HG03139 (cell line): ENCODE data around the gene PTPMT1.
A peak's percentile ranks its signal among the peaks of the same experiment; 100 is the strongest.
"Not testable (repeated sequence)": the region's sequence is repeated elsewhere in the genome, so short reads cannot be mapped to it uniquely, and the experiment has no call there.

Source experiments
- ATAC-seq: cut with Tn5 transposase; IDR thresholded peaks from one replicate; pipeline ENCODE4 v1.9.1; 2021; ENCODE audit not compliant: unreplicated experiment

PTPMT1 gene

DNA sequence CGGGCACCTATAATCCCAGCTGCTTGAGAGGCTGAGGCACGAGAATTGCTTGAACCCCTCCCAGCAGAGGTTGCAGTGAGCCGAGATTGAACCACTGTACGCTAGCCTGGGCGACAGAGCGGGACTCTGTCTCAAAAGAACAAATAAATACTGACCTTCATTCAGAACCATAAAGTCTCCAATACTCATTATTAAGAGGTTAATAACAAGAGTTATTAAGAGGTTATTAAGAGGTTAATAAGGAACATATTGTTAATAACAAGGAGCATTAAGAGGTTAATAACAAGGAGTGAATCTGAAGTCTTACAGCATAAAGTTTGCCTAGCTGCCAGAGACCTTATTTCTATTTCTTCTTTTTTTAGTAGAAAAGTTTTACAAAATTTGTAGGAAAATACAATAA is 20.1 kb upstream of the PTPMT1 start:
- no peak for ATAC-seq

- ATAC-seq = not testable (repeated sequence)
Measured at GRCh38 chr11:47546274-47546673, 19.1 kb upstream of the PTPMT1 start.

DNA sequence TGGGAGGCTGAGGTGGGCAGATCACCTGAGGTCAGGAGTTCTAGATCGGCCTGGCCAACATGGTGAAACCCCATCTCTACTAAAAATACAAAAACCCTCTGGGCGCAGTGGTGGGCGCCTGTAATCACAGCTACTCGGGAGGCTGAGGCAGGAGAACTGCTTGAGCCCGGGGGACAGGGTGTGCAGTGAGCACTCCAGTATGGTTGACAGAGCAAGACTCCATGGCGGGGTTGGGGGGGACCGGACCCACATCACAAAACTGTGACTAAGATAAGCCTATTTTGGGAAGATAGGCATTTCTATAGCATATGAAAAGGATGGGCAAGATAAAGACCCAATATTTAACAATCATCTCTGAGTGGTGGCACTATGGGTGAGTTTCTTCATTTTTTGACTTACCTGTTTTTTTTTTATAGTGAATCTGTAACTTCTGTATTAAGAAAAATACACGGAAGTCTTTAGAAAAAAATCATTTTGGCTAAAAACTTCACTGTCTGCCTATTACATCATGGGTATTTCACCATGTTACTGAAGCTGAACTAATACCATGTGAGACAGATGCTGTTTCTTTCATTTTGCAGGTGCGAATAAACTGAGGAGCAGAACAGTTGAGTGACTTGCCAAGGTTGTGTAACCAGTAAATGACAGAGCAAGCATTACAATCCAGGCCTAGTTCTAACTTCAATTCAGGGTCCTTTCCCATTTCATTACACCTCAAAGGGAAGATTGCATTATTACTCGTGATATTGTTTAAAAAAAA is 14.9 kb upstream of the PTPMT1 start:
- ATAC-seq = no peak

DNA sequence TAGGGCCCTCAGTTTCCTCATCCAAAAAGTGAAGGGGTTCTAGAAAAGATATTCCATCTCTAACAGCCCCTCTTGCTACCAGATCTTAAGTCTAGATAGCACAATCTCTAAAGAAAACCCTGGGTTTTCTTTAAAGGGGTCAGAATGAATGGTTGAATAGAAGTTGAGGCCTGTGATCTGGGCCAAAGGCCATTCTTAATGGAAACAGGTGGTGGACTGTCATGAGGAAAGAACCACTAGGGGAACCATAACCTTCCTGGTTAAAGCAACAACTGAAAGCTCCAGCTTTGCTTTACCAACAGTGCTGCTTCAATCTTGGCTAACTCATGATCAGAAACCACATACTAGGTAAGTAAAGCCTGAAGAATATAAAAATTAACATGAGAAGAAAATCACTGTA is 14.3 kb upstream of the PTPMT1 start:
- no peak for ATAC-seq

DNA sequence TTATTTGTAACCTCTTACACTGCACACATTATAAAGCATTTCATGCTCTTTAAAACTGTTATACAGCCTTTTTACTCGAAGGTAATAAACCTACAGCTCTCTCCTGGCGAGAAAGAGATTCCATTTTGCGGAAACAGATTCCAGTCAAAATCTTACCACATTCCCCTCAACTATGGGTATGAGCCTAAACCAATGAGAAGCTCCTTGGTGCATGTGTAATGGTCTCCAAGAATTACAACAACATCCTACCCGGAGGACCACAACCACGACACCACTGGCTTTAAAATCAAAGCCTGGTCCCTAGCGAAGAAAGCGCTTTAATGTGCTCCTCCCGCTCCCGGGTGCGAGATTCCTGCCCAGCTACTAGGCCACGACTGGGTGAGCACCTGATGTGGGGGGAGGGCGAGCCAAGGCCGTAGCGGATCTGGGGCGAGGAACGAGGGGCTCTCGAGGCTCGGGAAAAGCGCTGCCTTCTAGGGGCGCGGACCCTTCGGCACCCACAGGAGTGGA is 13.3 kb upstream of the PTPMT1 start:
- no peak for ATAC-seq

DNA sequence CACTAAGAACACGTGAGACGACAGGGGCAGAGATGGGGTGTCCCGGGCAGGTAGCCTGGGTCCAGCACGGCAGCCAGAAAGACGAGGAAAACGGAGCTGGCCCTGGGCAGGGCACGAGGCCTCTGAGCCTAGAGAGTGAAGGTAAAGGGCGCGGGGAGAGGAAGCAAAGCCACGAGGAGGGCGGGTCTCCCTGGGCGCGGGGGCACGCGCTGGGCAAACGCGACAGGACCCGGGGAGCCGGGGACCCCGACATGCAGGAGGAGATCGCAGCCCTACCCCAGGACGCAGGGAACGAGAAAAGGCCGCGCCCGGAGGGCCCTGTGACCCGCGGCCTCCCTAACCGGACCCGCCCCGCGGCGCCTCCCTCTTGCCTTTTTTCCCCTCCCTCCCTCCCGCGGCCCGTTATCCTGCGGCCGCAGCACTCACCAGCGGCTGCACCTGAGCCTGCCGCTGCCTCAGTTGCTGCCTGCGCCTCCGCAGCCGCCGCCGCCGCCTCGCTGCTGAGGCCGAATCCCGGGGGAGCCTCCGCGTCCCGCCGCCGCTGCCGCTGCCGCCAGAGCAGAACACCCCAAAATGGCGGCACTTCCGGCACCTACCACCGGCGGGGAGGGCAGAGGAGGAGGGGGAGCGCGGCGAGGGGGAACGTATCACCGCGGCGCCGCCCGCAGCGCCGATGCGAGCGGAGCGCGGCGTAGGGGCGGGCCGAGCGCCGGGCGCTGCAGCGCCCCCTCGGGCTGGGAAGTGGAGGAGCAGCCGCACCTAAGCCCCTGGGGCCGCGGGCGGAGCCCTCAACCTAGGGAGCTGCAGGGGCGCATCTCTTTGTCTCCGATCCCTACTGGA is 12.6 kb upstream of the PTPMT1 start, which contains the start of gene CELF1:
CELF1 (minus strand) TSS at position 567 of the 840 bp plus-strand sequence. CDS start 53,609 bp downstream, outside the sequence.
- ATAC-seq = peak; percentile 90

- peak; percentile 14 for ATAC-seq
Measured at GRCh38 chr11:47553406-47553743, 12.0 kb upstream of the PTPMT1 start.

DNA sequence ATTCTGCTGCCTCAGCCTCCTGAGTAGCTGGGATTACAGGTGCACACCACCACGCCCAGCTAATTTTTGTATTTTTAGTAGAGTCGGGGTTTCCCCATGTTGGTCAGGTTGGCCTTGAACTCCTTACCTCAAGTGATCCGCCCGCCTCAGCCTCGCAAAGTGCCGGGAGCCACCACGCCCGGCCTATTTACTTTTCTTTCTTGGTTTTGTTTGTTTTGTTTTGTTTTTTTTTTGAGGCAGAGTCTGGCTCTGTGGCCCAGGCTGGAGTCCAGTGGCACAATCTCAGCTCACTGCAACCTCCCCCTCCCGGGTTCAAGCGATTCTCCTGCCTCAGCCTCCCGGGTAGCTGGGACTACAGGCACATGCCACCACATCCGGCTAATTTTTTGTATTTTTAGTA is 8.4 kb upstream of the PTPMT1 start:
- not testable (repeated sequence) for ATAC-seq

GRCh38 chr11:47558695-47559094 is 6.7 kb upstream of the PTPMT1 start:
- ATAC-seq = no peak

- no peak for ATAC-seq
Measured at GRCh38 chr11:47560426-47560825, 5.0 kb upstream of the PTPMT1 start.

DNA sequence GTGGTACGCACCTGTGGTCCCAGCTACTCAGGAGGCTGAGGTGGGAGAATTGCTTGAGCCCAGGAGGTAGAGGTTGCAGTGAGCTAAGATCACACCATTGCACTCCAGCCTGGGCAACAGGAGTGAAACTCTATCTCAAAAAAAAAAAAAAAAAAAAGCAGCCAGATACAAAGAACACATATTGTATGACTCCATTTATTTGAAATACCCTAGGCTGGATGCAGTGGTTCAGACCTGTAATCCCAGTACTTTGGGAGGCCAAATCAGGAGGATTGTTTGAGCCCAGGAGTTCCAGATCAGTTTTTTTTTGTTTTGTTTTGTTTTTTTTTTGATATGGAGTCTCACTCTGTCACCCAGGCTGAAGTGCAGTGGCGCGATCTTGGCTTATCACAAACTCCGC is 3.0 kb upstream of the PTPMT1 start:
- ATAC-seq = not testable (repeated sequence)

DNA sequence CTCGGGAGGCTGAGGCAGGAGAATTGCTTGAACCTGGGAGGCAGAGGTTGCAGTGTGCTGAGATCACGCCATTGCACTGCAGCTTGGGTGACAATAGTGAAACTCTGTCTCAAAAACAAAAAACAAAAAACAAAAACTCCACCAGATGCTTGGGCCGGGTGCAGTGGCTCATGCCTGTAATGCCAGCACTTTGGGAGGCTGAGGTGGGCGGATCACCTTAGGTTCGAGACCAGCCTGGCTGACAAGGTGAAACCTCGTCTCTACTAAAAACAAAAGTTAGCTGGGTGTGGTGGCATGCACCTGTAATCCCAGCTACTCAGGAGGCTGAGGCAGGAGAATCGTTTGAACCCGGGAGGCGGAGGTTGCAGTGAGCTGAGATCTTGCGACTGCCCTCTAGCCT is 1.0 kb upstream of the PTPMT1 start:
- ATAC-seq = not testable (repeated sequence)

DNA sequence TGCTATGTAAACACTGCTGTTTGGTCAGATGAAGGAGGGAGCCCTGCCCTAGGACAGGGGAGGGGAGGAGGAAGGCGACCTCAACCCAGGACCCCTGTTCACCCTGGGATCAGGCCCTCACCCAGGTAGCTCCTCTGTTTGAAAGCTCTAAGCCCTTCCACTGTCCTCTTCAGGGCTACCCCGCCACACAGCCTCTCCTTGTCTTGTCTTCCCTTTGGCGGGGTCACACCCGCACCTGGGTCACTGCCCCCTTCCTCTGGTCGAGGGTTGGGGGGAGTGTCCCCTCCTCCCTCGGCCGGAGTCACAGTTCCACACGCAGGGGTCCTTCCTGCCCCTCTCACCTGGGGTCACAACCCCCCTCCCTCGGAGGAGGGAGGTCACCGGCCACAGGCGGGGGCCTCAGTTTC is 463 bp upstream of the PTPMT1 start:
- peak; percentile 22 for ATAC-seq

- no peak for ATAC-seq
Measured at GRCh38 chr11:47566149-47566698, 825 bp downstream of the PTPMT1 start.

GRCh38 chr11:47569646-47570045 is 4.2 kb downstream of the PTPMT1 start:
- ATAC-seq = no peak

- ATAC-seq = no peak
Measured at GRCh38 chr11:47570651-47571356, 5.4 kb downstream of the PTPMT1 start.

GRCh38 chr11:47571357-47571729 is 5.9 kb downstream of the PTPMT1 start:
- no peak for ATAC-seq

DNA sequence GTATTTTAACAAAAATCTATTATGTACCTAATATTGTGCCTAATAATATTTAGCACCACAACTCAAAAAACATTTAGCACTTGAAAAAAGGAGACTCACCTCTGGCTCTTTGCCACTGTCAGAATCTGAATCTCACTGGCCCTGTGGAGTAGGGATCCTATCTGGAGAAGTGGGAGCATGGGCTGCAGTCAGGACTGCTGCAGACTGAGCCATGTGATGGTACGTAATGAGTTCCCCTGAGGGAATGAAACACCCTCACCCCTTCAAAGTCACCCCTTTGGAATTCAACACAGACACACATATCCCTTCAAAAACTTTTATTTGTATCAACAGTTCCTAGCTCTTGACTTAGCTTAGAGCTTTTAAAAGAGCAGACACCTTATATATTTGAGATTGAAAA is 6.5 kb downstream of the PTPMT1 start:
- ATAC-seq = no peak

- ATAC-seq = no peak
Measured at GRCh38 chr11:47572715-47573255, 7.4 kb downstream of the PTPMT1 start.

DNA sequence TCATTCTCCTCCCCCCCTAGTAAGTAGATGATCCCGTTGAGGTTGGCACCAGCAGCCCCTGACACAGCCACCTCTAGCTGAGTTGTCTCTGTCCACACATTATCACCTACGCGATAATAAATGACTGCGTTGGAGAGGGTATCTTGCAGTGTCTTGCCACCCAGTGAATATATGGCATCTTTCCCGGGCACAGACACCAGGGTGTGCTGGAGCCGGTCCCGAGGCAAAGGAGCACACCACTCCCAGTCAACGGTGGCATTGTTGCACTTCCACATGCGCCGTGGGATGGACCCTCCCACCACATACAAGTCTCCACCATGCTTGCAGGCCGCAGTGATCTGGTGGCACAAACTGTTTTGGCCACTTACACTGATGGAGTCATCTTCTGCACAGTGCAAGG is 7.9 kb downstream of the PTPMT1 start:
- no peak for ATAC-seq
